H1 (cell line): ENCODE results near the gene PPCDC. TPM values are rescaled to one million over a fixed set of nuclear protein-coding genes. Genes with fewer than 3 reads are reported as not detected.

Source experiments
- CTCF ChIA-PET: fragments of 300-600 bp; sonication (Branson Sonifier 250); formaldehyde crosslinking; loops from one replicate; lab custom pipeline; 2021; ENCODE audit not compliant: partially characterized antibody; lab: Charles Lee
- POLR2A ChIA-PET: fragments of 300-600 bp; sonication (Branson Sonifier 250); formaldehyde crosslinking; loops from one replicate; lab custom pipeline; 2021; ENCODE audit warnings: inconsistent platforms; ENCODE audit not compliant: partially characterized antibody; lab: Charles Lee
- DNase-seq, 2 experiments: peaks; one replicate each; pipeline versions ENCODE4 v3.0.0 to v3.0.0-alpha.2; 2010 to 2022; ENCODE audit warnings: low spot score in 2 of 2, low read depth in 1 of 2, mixed read lengths in 1 of 2
- FAIRE-seq: peaks from 2 replicates; lab custom pipeline; 2011; peaks lifted over from hg19 to GRCh38; lab: Jason Lieb, UNC
- H2AFZ ChIP-seq: 2 replicates; pipeline ENCODE4 v1.8.1; 2012; ENCODE audit warnings: low read length, inconsistent platforms
- H2AK5ac ChIP-seq: 2 replicates; pipeline ENCODE4 v1.6.1; 2013; ENCODE audit warnings: low read depth, low read length
- H2BK120ac ChIP-seq: replicated peaks from 2 replicates; pipeline ENCODE3; 2013; ENCODE audit warnings: low read depth, low read length, inconsistent platforms
- H2BK12ac ChIP-seq: 2 replicates; pipeline ENCODE4 v1.6.1; 2013; ENCODE audit warnings: low read depth, low read length
- H2BK15ac ChIP-seq: 2 replicates; pipeline ENCODE4 v1.6.1; 2013; ENCODE audit warnings: low read length
- H2BK20ac ChIP-seq: 2 replicates; pipeline ENCODE4 v1.6.1; 2013; ENCODE audit warnings: low read length
- H2BK5ac ChIP-seq: 2 replicates; pipeline ENCODE4 v1.6.1; 2013; ENCODE audit warnings: low read depth, low read length
- H3K14ac ChIP-seq: 2 replicates; pipeline ENCODE4 v1.6.1; 2013; ENCODE audit warnings: inconsistent platforms; ENCODE audit not compliant: insufficient read length
- H3K18ac ChIP-seq: 2 replicates; pipeline ENCODE4 v1.6.1; 2013; ENCODE audit warnings: low read length; ENCODE audit errors: extremely low read depth
- H3K23ac ChIP-seq: 2 replicates; pipeline ENCODE4 v1.6.1; 2013; ENCODE audit warnings: inconsistent platforms; ENCODE audit not compliant: insufficient read length
- H3K23me2 ChIP-seq: 2 replicates; pipeline ENCODE4 v1.6.1; 2013; ENCODE audit warnings: low read depth, low read length
- H3K27ac ChIP-seq: 2 replicates; pipeline ENCODE4 v1.6.1; 2011; ENCODE audit warnings: low read depth, low read length, inconsistent platforms
- H3K27me3 ChIP-seq, 4 experiments: replicated peaks in 1 of 4; 1 replicate in 1 of 4; 2 replicates in 3 of 4; pipeline versions ENCODE4 v1.6.1 to v1.8.1; 2011 to 2013; ENCODE audit warnings: low read length in 3 of 4, mild to moderate bottlenecking in 3 of 4, inconsistent platforms in 2 of 4, mixed read lengths in 2 of 4, moderate library complexity in 1 of 4; ENCODE audit not compliant: control insufficient read depth in 3 of 4, insufficient read depth in 3 of 4; ENCODE audit errors: extremely low read depth in 1 of 4
- H3K36me3 ChIP-seq, 4 experiments: 2 replicates each; pipeline versions ENCODE4 v1.6.1 to v1.8.1; 2011 to 2013; ENCODE audit warnings: mild to moderate bottlenecking in 4 of 4, low read length in 3 of 4, moderate library complexity in 2 of 4, control low read depth in 1 of 4, inconsistent platforms in 1 of 4; ENCODE audit not compliant: insufficient read depth in 4 of 4, control insufficient read depth in 2 of 4
- H3K4ac ChIP-seq: replicated peaks from 2 replicates; pipeline ENCODE3; 2013; ENCODE audit warnings: low read length, low read depth, mixed read lengths, inconsistent platforms; ENCODE audit not compliant: insufficient read length
- H3K4me1 ChIP-seq, 4 experiments: replicated peaks in 1 of 4; 1 replicate in 1 of 4; 2 replicates in 3 of 4; pipeline versions ENCODE4 v1.6.1 to v1.8.1; 2011 to 2013; ENCODE audit warnings: low read length in 3 of 4, inconsistent platforms in 2 of 4, mixed read lengths in 1 of 4; ENCODE audit not compliant: insufficient read depth in 4 of 4, control insufficient read depth in 3 of 4
- H3K4me2 ChIP-seq, 2 experiments: 2 replicates each; pipeline versions ENCODE4 v1.6.1 to v1.8.1; 2011 to 2013; ENCODE audit warnings: low read depth in 2 of 2, low read length in 2 of 2, control low read depth in 1 of 2, inconsistent platforms in 1 of 2, mild to moderate bottlenecking in 1 of 2; ENCODE audit not compliant: insufficient read depth in 1 of 2
- H3K4me3 ChIP-seq, 4 experiments: fragments of 200-600, 300-600 bp in 1 of 4; sonication (generic), shearing (Covaris generic), sonication (Bioruptor Twin) in 1 of 4; 2 replicates each; pipeline versions ENCODE4 v1.5.1 to v1.8.1; 2011 to 2016; ENCODE audit warnings: low read length in 4 of 4, low read depth in 3 of 4, control low read depth in 2 of 4, inconsistent platforms in 2 of 4, mild to moderate bottlenecking in 2 of 4, mixed read lengths in 1 of 4, moderate library complexity in 1 of 4; ENCODE audit not compliant: insufficient read depth in 2 of 4; ENCODE audit errors: extremely low read depth in 1 of 4
- H3K56ac ChIP-seq: replicated peaks from 2 replicates; pipeline ENCODE3; 2013; ENCODE audit warnings: low read depth, mild to moderate bottlenecking, mixed read lengths, low read length, inconsistent platforms; ENCODE audit not compliant: insufficient read length
- H3K79me1 ChIP-seq: 2 replicates; pipeline ENCODE4 v1.6.1; 2013; ENCODE audit warnings: low read depth, low read length, control low read depth
- H3K79me2 ChIP-seq, 2 experiments: 2 replicates each; pipeline versions ENCODE4 v1.6.1 to v1.8.1; 2012 to 2013; ENCODE audit warnings: low read length in 2 of 2, mild to moderate bottlenecking in 2 of 2, inconsistent platforms in 1 of 2; ENCODE audit not compliant: insufficient read depth in 2 of 2, control insufficient read depth in 1 of 2
- H3K9ac ChIP-seq, 4 experiments: replicated peaks in 1 of 4; 1 replicate in 1 of 4; 2 replicates in 3 of 4; pipeline versions ENCODE4 v1.6.1 to v1.8.1; 2011 to 2013; ENCODE audit warnings: low read depth in 3 of 4, low read length in 3 of 4, control low read depth in 2 of 4, mild to moderate bottlenecking in 2 of 4, moderate library complexity in 2 of 4, inconsistent platforms in 1 of 4; ENCODE audit errors: extremely low read depth in 1 of 4
- H3K9me3 ChIP-seq, 2 experiments: 2 replicates each; pipeline versions ENCODE4 v1.6.1 to v1.8.1; 2012 to 2013; ENCODE audit warnings: mild to moderate bottlenecking in 2 of 2, moderate library complexity in 2 of 2, control low read depth in 1 of 2, inconsistent platforms in 1 of 2, low read depth in 1 of 2, low read length in 1 of 2, mixed read lengths in 1 of 2; ENCODE audit not compliant: insufficient read depth in 2 of 2
- H4K20me1 ChIP-seq, 2 experiments: replicated peaks in 1 of 2; 2 replicates each; pipeline versions ENCODE3 to v1.8.1; 2011 to 2013; ENCODE audit warnings: inconsistent platforms in 2 of 2, low read length in 2 of 2, mild to moderate bottlenecking in 1 of 2; ENCODE audit not compliant: insufficient read depth in 2 of 2, control insufficient read depth in 1 of 2
- H4K5ac ChIP-seq: 2 replicates; pipeline ENCODE4 v1.6.1; 2013; ENCODE audit warnings: low read length, low read depth, mixed read lengths, inconsistent platforms; ENCODE audit not compliant: insufficient read length
- H4K8ac ChIP-seq: 2 replicates; pipeline ENCODE4 v1.8.0; 2013; ENCODE audit warnings: mild to moderate bottlenecking, moderate library complexity, low read length, inconsistent platforms; ENCODE audit not compliant: insufficient read depth; ENCODE audit errors: extremely low read depth
- H4K91ac ChIP-seq: replicated peaks from 2 replicates; pipeline ENCODE3; 2013; ENCODE audit warnings: low read length, mixed read lengths, inconsistent platforms; ENCODE audit not compliant: insufficient read length
- CBX5 ChIP-seq: fragments of 300-800, 300-1000 bp; sonication (generic); IDR thresholded peaks from 2 replicates; pipeline ENCODE4 v1.7.1; 2016; ENCODE audit warnings: antibody characterized with exemption, low read length, low read depth
- CEBPB ChIP-seq: IDR thresholded peaks from 2 replicates; pipeline ENCODE4 v1.6.1; 2012; ENCODE audit warnings: low read depth, low read length
- JUND ChIP-seq: IDR thresholded peaks from 2 replicates; pipeline ENCODE4 v1.6.1; 2011; ENCODE audit warnings: mild to moderate bottlenecking, improper control_type of control experiment, low read length
- PHF8 ChIP-seq: fragments of 200-600 bp; sonication (generic); conservative IDR thresholded peaks from 2 replicates; pipeline ENCODE4 v1.7.1; 2012; ENCODE audit warnings: low read depth, mild to moderate bottlenecking, inconsistent platforms, low read length, moderate library complexity
- SIRT6 ChIP-seq: IDR thresholded peaks from one replicate; pipeline ENCODE4 v1.7.1; 2012; ENCODE audit warnings: low read length, inconsistent platforms
- TEAD4 ChIP-seq: IDR thresholded peaks from 2 replicates; pipeline ENCODE4 v1.6.1; 2012; ENCODE audit warnings: low read depth, low read length, inconsistent platforms, mixed read lengths
- polyA plus RNA-seq, 7 experiments: library from polyadenylated mRNA; depleted of rRNA in 3 of 7; stranded (reverse) in 5 of 7; unstranded in 2 of 7; fragments of >200 nt in 5 of 7; fragments of 200-250 nt in 2 of 7; gene quantifications; 1 replicate in 5 of 7; 2 replicates in 1 of 7; 4 replicates in 1 of 7; pipeline versions ENCODE4 v1.2.1 to v1.2.3, GENCODE V29; 2011 to 2013; ENCODE audit warnings: missing spikeins in 2 of 7, mixed read lengths in 2 of 7
- total RNA-seq: library from RNA; stranded (reverse); fragmentation: NEBNext Ultra II Directional; extraction: Animal tissue kit (Norgen Biotek cat#: 25700); gene quantifications from 2 replicates; pipeline ENCODE4 v1.2.1, GENCODE V29; 2021

The PPCDC gene
- total and polyA plus RNA-seq, 2 of the 8 experiments (the other 6 are each of a cell fraction or from before 2014, with no cell fraction given) = 11.3 to 29.7 TPM

DNA sequence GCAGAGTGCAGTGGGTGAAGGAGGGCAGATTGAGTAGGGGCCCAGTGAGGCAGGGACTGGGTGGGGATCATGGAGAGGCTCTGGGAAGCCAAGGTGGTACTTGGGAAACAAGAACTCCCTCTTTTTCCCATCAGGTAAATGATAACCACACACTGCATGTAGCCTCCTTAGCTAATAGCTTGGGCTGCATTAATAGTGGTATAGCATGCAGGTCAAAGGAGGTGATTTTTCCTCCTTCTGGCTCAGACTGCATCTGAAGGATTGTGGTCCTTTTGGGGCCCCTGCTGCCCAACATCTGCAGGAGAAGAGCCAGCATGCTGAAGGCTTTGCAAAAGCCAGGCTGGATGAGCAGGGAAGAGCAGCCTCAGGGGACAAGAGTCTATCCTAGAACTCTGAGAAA lies 45.4 kb downstream of the PPCDC start:
- Histone ChIP-seq H2BK20ac (no peak overlapping the region), H2BK15ac (no peak overlapping the region), H3K4me2 (no peak overlapping the region), H2AK5ac (no peak overlapping the region), H4K5ac (no peak overlapping the region), H3K4me3 (no peak overlapping the region), H3K79me1 (no peaks in the 10 kb centered on the region), H3K79me2 (no peaks in the 10 kb centered on the region), H4K91ac (no peak overlapping the region), H3K36me3 (no peaks in the 10 kb centered on the region), H3K4ac (no peak overlapping the region), H2BK120ac (no peak overlapping the region), H3K18ac (no peak overlapping the region), H3K23me2 (no peaks in the 10 kb centered on the region), H3K27me3 (no peaks in the 10 kb centered on the region; a peak in 1 of 7 replicates), H3K27ac (no peak overlapping the region), H4K8ac (no peak overlapping the region), H3K56ac (no peak overlapping the region), H3K9me3 (peaks cover 0 to 7% of the 10 kb centered on the region in 2 experiments; a peak in 2 of 4 replicates), H3K9ac (no peak overlapping the region), H3K4me1 (no peaks in the 10 kb centered on the region; a peak in 1 of 7 replicates), H2BK5ac (no peak overlapping the region), H3K23ac (no peak overlapping the region), H2BK12ac (no peak overlapping the region), H3K14ac (no peak overlapping the region), H2AFZ (no peak overlapping the region), H4K20me1 (no peaks in the 10 kb centered on the region)
- ChIA-PET CTCF (no interaction called here), POLR2A (no interaction called here)
- no peak for FAIRE-seq
- TF ChIP-seq CEBPB = no peak
- TF ChIP-seq JUND = no peak
- TF ChIP-seq CBX5 = no peak
- no peak for TF ChIP-seq PHF8
- no peak for TF ChIP-seq SIRT6
- TF ChIP-seq TEAD4 = no peak
- DNase-seq = no peak
